ENCODE measurements around the gene TNS4. TPM values are rescaled to one million over a fixed set of nuclear protein-coding genes. Genes with fewer than 3 reads are reported as not detected.

TNS4 gene
- total RNA-seq, 1 experiment from 2014 or later = 0.59 TPM

GRCh38 chr17:40542558-40543411 is 41.4 kb upstream of the TNS4 start:
- H2BK12ac ChIP-seq (ENCODE audit: insufficient read length, low read depth, low read length) = no peak overlapping the region
- H3K4me2 ChIP-seq (ENCODE audit: insufficient read depth, insufficient read length, low read length) = no peak overlapping the region
- no peak overlapping the region for H2BK5ac ChIP-seq (ENCODE audit: insufficient read length, low read length)
- no peak overlapping the region for H2BK15ac ChIP-seq (ENCODE audit: low read depth, low read length)
- no peak overlapping the region for H2BK20ac ChIP-seq (ENCODE audit: low read depth, low read length, poor library complexity, severe bottlenecking)
- H3K18ac ChIP-seq (ENCODE audit: insufficient read length, low read depth, low read length) = no peak overlapping the region
- H3K9me3 ChIP-seq (ENCODE audit: control insufficient read depth, low read depth, low read length) = no peaks in the 10 kb centered on the region
- H4K91ac ChIP-seq (ENCODE audit: insufficient read length, low read depth, low read length) = no peak overlapping the region
- peak; percentile 24 for DNase-seq
- no peaks in the 10 kb centered on the region; the same call in 1 of the 2 replicates for H3K4me1 ChIP-seq (ENCODE audit: insufficient read depth, low read length)
- H3K27ac ChIP-seq (ENCODE audit: insufficient read length, low read depth, low read length) = no peak overlapping the region
- Mint-ChIP-seq H3K4me1 (peaks cover 14 to 36% of the 10 kb centered on the region in 2 experiments), H3K36me3 (ENCODE audit: insufficient read depth in 1 of 3, low read depth in 3 of 3) (no peaks in the 10 kb centered on the region), H3K4me3 (no peak overlapping the region), H3K27ac (peak overlapping the region in 1 of 3 experiments; percentile 49; a peak in 2 of 7 replicates), H3K9me3 (peaks cover 0 to 3% of the 10 kb centered on the region in 2 experiments; a peak in 1 of 5 replicates), H3K27me3 (ENCODE audit: low read depth) (peaks cover 3% of the 10 kb centered on the region; the same call in 1 of the 2 replicates)
- no peak overlapping the region for H2BK120ac ChIP-seq (ENCODE audit: low read depth, low read length, poor library complexity, severe bottlenecking)
- no peak overlapping the region for H2AFZ ChIP-seq (ENCODE audit: low read length)
- H4K20me1 ChIP-seq (ENCODE audit: control insufficient read depth, insufficient read depth, insufficient read length) = no peaks in the 10 kb centered on the region
- no peak overlapping the region for H3T11ph ChIP-seq (ENCODE audit: low read length)
- H3K79me1 ChIP-seq (ENCODE audit: insufficient read depth, low read depth, low read length, poor library complexity, severe bottlenecking) = no peaks in the 10 kb centered on the region
- TF ChIP-seq, protein P1, sequence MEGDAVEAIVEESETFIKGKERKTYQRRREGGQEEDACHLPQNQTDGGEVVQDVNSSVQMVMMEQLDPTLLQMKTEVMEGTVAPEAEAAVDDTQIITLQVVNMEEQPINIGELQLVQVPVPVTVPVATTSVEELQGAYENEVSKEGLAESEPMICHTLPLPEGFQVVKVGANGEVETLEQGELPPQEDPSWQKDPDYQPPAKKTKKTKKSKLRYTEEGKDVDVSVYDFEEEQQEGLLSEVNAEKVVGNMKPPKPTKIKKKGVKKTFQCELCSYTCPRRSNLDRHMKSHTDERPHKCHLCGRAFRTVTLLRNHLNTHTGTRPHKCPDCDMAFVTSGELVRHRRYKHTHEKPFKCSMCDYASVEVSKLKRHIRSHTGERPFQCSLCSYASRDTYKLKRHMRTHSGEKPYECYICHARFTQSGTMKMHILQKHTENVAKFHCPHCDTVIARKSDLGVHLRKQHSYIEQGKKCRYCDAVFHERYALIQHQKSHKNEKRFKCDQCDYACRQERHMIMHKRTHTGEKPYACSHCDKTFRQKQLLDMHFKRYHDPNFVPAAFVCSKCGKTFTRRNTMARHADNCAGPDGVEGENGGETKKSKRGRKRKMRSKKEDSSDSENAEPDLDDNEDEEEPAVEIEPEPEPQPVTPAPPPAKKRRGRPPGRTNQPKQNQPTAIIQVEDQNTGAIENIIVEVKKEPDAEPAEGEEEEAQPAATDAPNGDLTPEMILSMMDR (conservative IDR thresholded peaks at IDR 0.05) = no peak
- no peaks in the 10 kb centered on the region for H3K79me2 ChIP-seq (ENCODE audit: insufficient read depth, low read length)
- H3K27me3 ChIP-seq (ENCODE audit: insufficient read depth, low read length) = no peaks in the 10 kb centered on the region
- no peak overlapping the region for H3K9ac ChIP-seq (ENCODE audit: extremely low read depth, insufficient read length, low read length)
- H3K23me2 ChIP-seq (ENCODE audit: insufficient read length, low read depth, low read length, poor library complexity, severe bottlenecking) = no peaks in the 10 kb centered on the region
- no peak overlapping the region for H3K14ac ChIP-seq (ENCODE audit: insufficient read depth, low read length)
- H3K4ac ChIP-seq (ENCODE audit: low read depth, low read length) = no peak overlapping the region
- no CpG with 5 or more reads among the region's 14 CpGs for WGBS (ENCODE audit: extremely low coverage, insufficient read length, low lambda C conversion rate)
- H2AK5ac ChIP-seq (ENCODE audit: insufficient read length, low read length) = no peak overlapping the region
- H3K56ac ChIP-seq (ENCODE audit: insufficient read length, low read depth, low read length) = no peak overlapping the region
- H4K8ac ChIP-seq (replicated peaks; ENCODE audit: insufficient read length, low read depth, low read length) = no peak overlapping the region
- H3K23ac ChIP-seq (ENCODE audit: insufficient read length, low read depth, low read length) = no peak overlapping the region
- H4K5ac ChIP-seq (ENCODE audit: insufficient read length, low read depth, low read length) = no peak overlapping the region
